ENCODE measurements around the gene TENT4A.
"Not testable (repeated sequence)": the region's sequence is repeated elsewhere in the genome, so short reads cannot be mapped to it uniquely, and the experiment has no call there.

The TENT4A gene

GRCh38 chr5:6713274-6714225 is at the start of gene TENT4A:
Gene TENT4A, plus strand, starts transcription at chr5:6713432. Its CDS starts 552 bp downstream, at chr5:6713984.
- Histone ChIP-seq H3K4me1 (ENCODE audit: insufficient read depth, low read length) (peaks cover 43% of the 10 kb centered on the region), H3K9me3 (ENCODE audit: low read length) (no peaks in the 10 kb centered on the region), H3K27me3 (ENCODE audit: insufficient read depth, low read length) (no peaks in the 10 kb centered on the region), H2AFZ (ENCODE audit: low read depth, low read length) (peak within 1 kb of the TSS; percentile 86), H3K4me3 (ENCODE audit: low read length) (peak within 1 kb of the TSS; percentile 79), H3K36me3 (ENCODE audit: insufficient read depth, low read length) (peaks cover 13% of the 10 kb centered on the region)

- peaks cover 8% of the 10 kb centered on the region for H3K36me3 ChIP-seq (ENCODE audit: insufficient read depth, low read length)
- H3K4me1 ChIP-seq (ENCODE audit: insufficient read depth, low read length) = no peaks in the 10 kb centered on the region
- H3K4me3 ChIP-seq (ENCODE audit: low read length) = no peak overlapping the region
- H3K9me3 ChIP-seq (ENCODE audit: low read length) = no peaks in the 10 kb centered on the region
- no peaks in the 10 kb centered on the region for H3K27me3 ChIP-seq (ENCODE audit: insufficient read depth, low read length)
- no peak overlapping the region for H2AFZ ChIP-seq (ENCODE audit: low read depth, low read length)
These were observed 46.5 kb upstream of the TENT4A start for GRCh38 chr5:6666762-6667161.

- H2AFZ ChIP-seq (ENCODE audit: low read depth, low read length) = no peak overlapping the region
- no peaks in the 10 kb centered on the region for H3K4me1 ChIP-seq (ENCODE audit: insufficient read depth, low read length)
- peaks cover 8% of the 10 kb centered on the region for H3K36me3 ChIP-seq (ENCODE audit: insufficient read depth, low read length)
- H3K27me3 ChIP-seq (ENCODE audit: insufficient read depth, low read length) = no peaks in the 10 kb centered on the region
- H3K4me3 ChIP-seq (ENCODE audit: low read length) = no peak overlapping the region
- H3K9me3 ChIP-seq (ENCODE audit: low read length) = no peaks in the 10 kb centered on the region
These were observed 45.6 kb upstream of the TENT4A start for GRCh38 chr5:6667648-6668047.

- not testable (repeated sequence) for H3K27me3 ChIP-seq (ENCODE audit: insufficient read depth, low read length); H3K36me3 ChIP-seq (ENCODE audit: insufficient read depth, low read length); H3K9me3 ChIP-seq (ENCODE audit: low read length); H3K4me3 ChIP-seq (ENCODE audit: low read length); H3K4me1 ChIP-seq (ENCODE audit: insufficient read depth, low read length); H2AFZ ChIP-seq (ENCODE audit: low read depth, low read length)
These were observed 44.5 kb upstream of the TENT4A start for GRCh38 chr5:6668717-6669116.

GRCh38 chr5:6673031-6673430 is 40.2 kb upstream of the TENT4A start:
- no peak overlapping the region for H3K4me3 ChIP-seq (ENCODE audit: low read length)
- no peaks in the 10 kb centered on the region for H3K4me1 ChIP-seq (ENCODE audit: insufficient read depth, low read length)
- no peak overlapping the region for H2AFZ ChIP-seq (ENCODE audit: low read depth, low read length)
- peaks cover 8% of the 10 kb centered on the region for H3K36me3 ChIP-seq (ENCODE audit: insufficient read depth, low read length)
- no peaks in the 10 kb centered on the region for H3K27me3 ChIP-seq (ENCODE audit: insufficient read depth, low read length)
- H3K9me3 ChIP-seq (ENCODE audit: low read length) = peaks cover 5% of the 10 kb centered on the region

GRCh38 chr5:6673963-6674362 is 39.3 kb upstream of the TENT4A start:
- Histone ChIP-seq H3K36me3 (ENCODE audit: insufficient read depth, low read length) (peaks cover 8% of the 10 kb centered on the region), H2AFZ (ENCODE audit: low read depth, low read length) (no peak overlapping the region), H3K4me1 (ENCODE audit: insufficient read depth, low read length) (no peaks in the 10 kb centered on the region), H3K4me3 (ENCODE audit: low read length) (no peak overlapping the region), H3K27me3 (ENCODE audit: insufficient read depth, low read length) (no peaks in the 10 kb centered on the region), H3K9me3 (ENCODE audit: low read length) (peaks cover 5% of the 10 kb centered on the region)

GRCh38 chr5:6674421-6674820 is 38.8 kb upstream of the TENT4A start:
- H3K36me3 ChIP-seq (ENCODE audit: insufficient read depth, low read length) = peaks cover 8% of the 10 kb centered on the region

GRCh38 chr5:6674886-6675285 is 38.3 kb upstream of the TENT4A start:
- H3K4me3 ChIP-seq (ENCODE audit: low read length) = no peak overlapping the region
- H3K36me3 ChIP-seq (ENCODE audit: insufficient read depth, low read length) = peaks cover 6% of the 10 kb centered on the region
- H3K9me3 ChIP-seq (ENCODE audit: low read length) = peaks cover 5% of the 10 kb centered on the region
- no peaks in the 10 kb centered on the region for H3K4me1 ChIP-seq (ENCODE audit: insufficient read depth, low read length)
- no peak overlapping the region for H2AFZ ChIP-seq (ENCODE audit: low read depth, low read length)
- H3K27me3 ChIP-seq (ENCODE audit: insufficient read depth, low read length) = no peaks in the 10 kb centered on the region

More at GRCh38 chr5:6674421-6674820, 38.8 kb upstream of the TENT4A start:
- Histone ChIP-seq H2AFZ (ENCODE audit: low read depth, low read length) (no peak overlapping the region), H3K9me3 (ENCODE audit: low read length) (peaks cover 5% of the 10 kb centered on the region), H3K27me3 (ENCODE audit: insufficient read depth, low read length) (no peaks in the 10 kb centered on the region), H3K4me3 (ENCODE audit: low read length) (no peak overlapping the region), H3K4me1 (ENCODE audit: insufficient read depth, low read length) (no peaks in the 10 kb centered on the region)

GRCh38 chr5:6675784-6676491 is 37.3 kb upstream of the TENT4A start:
- Histone ChIP-seq H3K36me3 (ENCODE audit: insufficient read depth, low read length) (no peaks in the 10 kb centered on the region), H3K4me1 (ENCODE audit: insufficient read depth, low read length) (no peaks in the 10 kb centered on the region), H3K27me3 (ENCODE audit: insufficient read depth, low read length) (no peaks in the 10 kb centered on the region), H3K9me3 (ENCODE audit: low read length) (peaks cover 5% of the 10 kb centered on the region), H3K4me3 (ENCODE audit: low read length) (no peak overlapping the region), H2AFZ (ENCODE audit: low read depth, low read length) (no peak overlapping the region)

- no peaks in the 10 kb centered on the region for H3K36me3 ChIP-seq (ENCODE audit: insufficient read depth, low read length)
- no peaks in the 10 kb centered on the region for H3K4me1 ChIP-seq (ENCODE audit: insufficient read depth, low read length)
- H2AFZ ChIP-seq (ENCODE audit: low read depth, low read length) = no peak overlapping the region
- H3K4me3 ChIP-seq (ENCODE audit: low read length) = no peak overlapping the region
- H3K9me3 ChIP-seq (ENCODE audit: low read length) = peaks cover 5% of the 10 kb centered on the region
- H3K27me3 ChIP-seq (ENCODE audit: insufficient read depth, low read length) = no peaks in the 10 kb centered on the region
These were observed 36.5 kb upstream of the TENT4A start for GRCh38 chr5:6676702-6677101.

GRCh38 chr5:6678385-6678784 is 34.8 kb upstream of the TENT4A start:
- Histone ChIP-seq H3K36me3 (ENCODE audit: insufficient read depth, low read length) (no peaks in the 10 kb centered on the region), H3K4me3 (ENCODE audit: low read length) (no peak overlapping the region), H3K27me3 (ENCODE audit: insufficient read depth, low read length) (no peaks in the 10 kb centered on the region), H3K9me3 (ENCODE audit: low read length) (peaks cover 5% of the 10 kb centered on the region), H3K4me1 (ENCODE audit: insufficient read depth, low read length) (no peaks in the 10 kb centered on the region), H2AFZ (ENCODE audit: low read depth, low read length) (no peak overlapping the region)

- no peaks in the 10 kb centered on the region for H3K27me3 ChIP-seq (ENCODE audit: insufficient read depth, low read length)
- H2AFZ ChIP-seq (ENCODE audit: low read depth, low read length) = no peak overlapping the region
- H3K36me3 ChIP-seq (ENCODE audit: insufficient read depth, low read length) = no peaks in the 10 kb centered on the region
- no peaks in the 10 kb centered on the region for H3K4me1 ChIP-seq (ENCODE audit: insufficient read depth, low read length)
- H3K4me3 ChIP-seq (ENCODE audit: low read length) = no peak overlapping the region
- peaks cover 3% of the 10 kb centered on the region for H3K9me3 ChIP-seq (ENCODE audit: low read length)
These were observed 32.3 kb upstream of the TENT4A start for GRCh38 chr5:6680922-6681321.

GRCh38 chr5:6681682-6682081 is 31.6 kb upstream of the TENT4A start:
- Histone ChIP-seq H2AFZ (ENCODE audit: low read depth, low read length) (no peak overlapping the region), H3K4me3 (ENCODE audit: low read length) (no peak overlapping the region), H3K36me3 (ENCODE audit: insufficient read depth, low read length) (no peaks in the 10 kb centered on the region), H3K27me3 (ENCODE audit: insufficient read depth, low read length) (no peaks in the 10 kb centered on the region), H3K9me3 (ENCODE audit: low read length) (no peaks in the 10 kb centered on the region), H3K4me1 (ENCODE audit: insufficient read depth, low read length) (peaks cover 1% of the 10 kb centered on the region)

All from neuron (in vitro differentiated cells).